OCI-LY1 (cell line): ENCODE measurements around the gene YPEL4.

Experiments used
- CTCF ChIP-seq: fragments of 200-600 bp; sonication (generic), shearing (Covaris generic); IDR thresholded peaks from 2 replicates; pipeline ENCODE4 v1.5.1; 2017; ENCODE audit warnings: mild to moderate bottlenecking, antibody characterized with exemption, low read length, moderate library complexity, mixed read lengths
- EZH2 ChIP-seq: fragments of 200-600 bp; sonication (generic), shearing (Covaris generic); IDR thresholded peaks from 2 replicates; pipeline ENCODE4 v1.8.0; 2017; ENCODE audit warnings: borderline replicate concordance, mixed run types, mild to moderate bottlenecking, antibody characterized with exemption, low read length, moderate library complexity, mixed read lengths

GRCh38 chr11:57641011-57641807 is 8.5 kb downstream of the YPEL4 start:
- TF ChIP-seq CTCF = peak; percentile 59
- TF ChIP-seq EZH2 = no peak
